ENCODE measurements around the gene GNAI2. TPM values are rescaled to one million over a fixed set of nuclear protein-coding genes. Genes with fewer than 3 reads are reported as not detected.

GNAI2 gene
- total and polyA plus RNA-seq, 2 donors (not counting 3 experiments of a cell fraction or from before 2014, with no cell fraction given): 767 to 1,875 TPM

DNA sequence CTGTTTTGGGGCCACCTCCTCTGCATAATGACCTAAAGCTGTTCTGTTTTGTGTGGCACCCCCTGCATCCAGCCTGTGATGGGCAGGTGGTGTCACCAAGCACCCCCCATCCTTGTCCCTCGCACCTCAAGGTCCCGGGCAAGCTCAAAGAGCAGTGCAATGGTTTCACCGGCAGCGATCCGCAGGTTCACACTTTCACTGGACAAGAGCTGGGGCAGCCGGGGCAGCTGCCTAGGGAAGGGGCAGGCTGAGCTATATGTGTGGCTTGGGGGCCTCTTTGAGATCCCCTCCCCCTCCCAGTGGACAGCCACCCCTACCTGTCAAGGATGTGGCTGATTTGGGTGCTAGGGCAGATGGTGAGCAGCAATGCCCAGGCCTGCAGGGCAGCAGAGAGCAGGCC lies 53.1 kb downstream of the GNAI2 start:
- intact Hi-C loops (cut with micrococcal nuclease): no loop called here
- Histone ChIP-seq H3K4me3 (replicated peaks in 1 of 3; ENCODE audit: insufficient read depth in 1 of 3, low read depth in 1 of 3, low read length in 3 of 3) (no peak overlapping the region), H3K27me3 (ENCODE audit: control insufficient read depth in 2 of 2, insufficient read depth in 2 of 2, low read length in 2 of 2) (no peaks in the 10 kb centered on the region), H3K9me1 (replicated peaks; ENCODE audit: control insufficient read depth, extremely low read depth, insufficient read depth, low read length) (no peaks in the 10 kb centered on the region), H3K4me2 (ENCODE audit: insufficient read depth, low read length) (no peak overlapping the region), H3K4me1 (ENCODE audit: control insufficient read depth, extremely low read depth, insufficient read depth, low read length) (peaks cover 11% of the 10 kb centered on the region), H3K36me3 (ENCODE audit: control insufficient read depth in 2 of 2, extremely low read depth in 1 of 2, insufficient read depth in 2 of 2, low read length in 2 of 2) (peaks cover 3 to 35% of the 10 kb centered on the region in 2 experiments), H2AFZ (ENCODE audit: low read depth, low read length) (no peak overlapping the region), H3K9ac (replicated peaks; ENCODE audit: extremely low read depth, insufficient read depth, low read length) (no peak overlapping the region), H3K79me2 (ENCODE audit: control insufficient read depth, insufficient read depth, low read length) (peaks cover 27% of the 10 kb centered on the region), H4K20me1 (replicated peaks; ENCODE audit: control insufficient read depth, extremely low read depth, insufficient read depth, low read length) (no peaks in the 10 kb centered on the region), H3K27ac (ENCODE audit: insufficient read depth, low read depth, low read length) (no peak overlapping the region), H3K9me3 (replicated peaks; ENCODE audit: control insufficient read depth, insufficient read depth, low read length) (no peaks in the 10 kb centered on the region)
- TF ChIP-seq POLR2A (IDR thresholded peaks at IDR 0.05; ENCODE audit: low read depth, low read length) (no peak), JUN (IDR thresholded peaks at IDR 0.05; ENCODE audit: borderline replicate concordance, insufficient read depth, insufficient read length, low read depth) (no peak), FOS (IDR thresholded peaks at IDR 0.05; ENCODE audit: borderline replicate concordance, insufficient read depth, low read length) (no peak), EZH2 (IDR thresholded peaks at IDR 0.05; ENCODE audit: borderline replicate concordance, low read depth, low read length, severe bottlenecking) (no peak), GATA2 (IDR thresholded peaks at IDR 0.05; ENCODE audit: insufficient read depth, insufficient read length, low read depth, low read length) (no peak)
- TF ChIP-seq, protein P1, sequence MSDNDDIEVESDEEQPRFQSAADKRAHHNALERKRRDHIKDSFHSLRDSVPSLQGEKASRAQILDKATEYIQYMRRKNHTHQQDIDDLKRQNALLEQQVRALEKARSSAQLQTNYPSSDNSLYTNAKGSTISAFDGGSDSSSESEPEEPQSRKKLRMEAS (IDR thresholded peaks at IDR 0.05; ENCODE audit: insufficient read depth, insufficient read length): no peak
- TF ChIP-seq, protein P2, sequence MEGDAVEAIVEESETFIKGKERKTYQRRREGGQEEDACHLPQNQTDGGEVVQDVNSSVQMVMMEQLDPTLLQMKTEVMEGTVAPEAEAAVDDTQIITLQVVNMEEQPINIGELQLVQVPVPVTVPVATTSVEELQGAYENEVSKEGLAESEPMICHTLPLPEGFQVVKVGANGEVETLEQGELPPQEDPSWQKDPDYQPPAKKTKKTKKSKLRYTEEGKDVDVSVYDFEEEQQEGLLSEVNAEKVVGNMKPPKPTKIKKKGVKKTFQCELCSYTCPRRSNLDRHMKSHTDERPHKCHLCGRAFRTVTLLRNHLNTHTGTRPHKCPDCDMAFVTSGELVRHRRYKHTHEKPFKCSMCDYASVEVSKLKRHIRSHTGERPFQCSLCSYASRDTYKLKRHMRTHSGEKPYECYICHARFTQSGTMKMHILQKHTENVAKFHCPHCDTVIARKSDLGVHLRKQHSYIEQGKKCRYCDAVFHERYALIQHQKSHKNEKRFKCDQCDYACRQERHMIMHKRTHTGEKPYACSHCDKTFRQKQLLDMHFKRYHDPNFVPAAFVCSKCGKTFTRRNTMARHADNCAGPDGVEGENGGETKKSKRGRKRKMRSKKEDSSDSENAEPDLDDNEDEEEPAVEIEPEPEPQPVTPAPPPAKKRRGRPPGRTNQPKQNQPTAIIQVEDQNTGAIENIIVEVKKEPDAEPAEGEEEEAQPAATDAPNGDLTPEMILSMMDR (IDR thresholded peaks at IDR 0.05; ENCODE audit: extremely low read depth in 1 of 2, insufficient read depth in 1 of 2, low read depth in 1 of 2, low read length in 2 of 2): no peak
- dilution Hi-C loops (cut with MboI; ENCODE audit: extremely low pct_ligation_motif_present, low sequenced_read_pairs): no loop called here
- CTCF ChIA-PET: interaction anchor here (0.8 kb wide), 1 partner anchor 10 kb away, joined by 3 read pairs; no protein-coding TSS in a partner anchor
- no peak for FAIRE-seq
- DNase-seq (ENCODE audit: low read depth, low spot score): no peak
- POLR2A ChIA-PET: no interaction called here
- BruUV-seq (replicated peaks): no TSS peak

Measured in endothelial cell of umbilical vein (primary cell).